K562 (cell line): ENCODE measurements around the gene TMEM208.

Source experiments
- CBX5 ChIP-seq: IDR thresholded peaks from 2 replicates; pipeline ENCODE4 v1.6.1; 2014; ENCODE audit warnings: low read depth, borderline replicate concordance
- FOXK1 ChIP-seq: sonication (generic); formaldehyde crosslinking; IDR thresholded peaks from 2 replicates; pipeline ENCODE4 v1.8.0; 2022; ENCODE audit warnings: missing genetic modification reagents, mild to moderate bottlenecking, borderline replicate concordance
- GABPA ChIP-seq: fragments of 200-800 bp; sonication (Bioruptor generic); conservative IDR thresholded peaks from 2 replicates; pipeline ENCODE4 v1.6.1; 2016; ENCODE audit warnings: low read depth, missing genetic modification characterization, missing compliant biosample characterization
- HNRNPUL1 ChIP-seq: fragments of 200-400 bp; formaldehyde crosslinking; IDR thresholded peaks from 2 replicates; pipeline ENCODE4 v1.6.1; 2017; ENCODE audit warnings: low read length
- IRF2 ChIP-seq: sonication (generic); formaldehyde crosslinking; IDR thresholded peaks from 2 replicates; pipeline ENCODE4 v1.8.1; 2022; ENCODE audit warnings: mild to moderate bottlenecking, missing genetic modification reagents
- POLR2A ChIP-seq: fragments of 450-650 bp; conservative IDR thresholded peaks from 2 replicates; pipeline ENCODE4 v1.6.1; 2016
- RAD21 ChIP-seq, 2 experiments: fragments of 250-450 bp in 1 of 2; fragments of 450-650 bp in 1 of 2; sonication (Bioruptor Pico) in 1 of 2; formaldehyde crosslinking in 1 of 2; IDR thresholded peaks in 1 of 2; conservative IDR thresholded peaks in 1 of 2; 2 replicates each; pipeline versions ENCODE4 v1.4.0 to v1.8.0; 2020 to 2022; ENCODE audit warnings: mild to moderate bottlenecking in 2 of 2, moderate library complexity in 1 of 2
- TBP ChIP-seq: optimal IDR thresholded peaks from 2 replicates; pipeline ENCODE3; 2011; ENCODE audit warnings: low read depth, low read length, improper control_type of control experiment
- ZNF263 ChIP-seq: sonication (generic); formaldehyde crosslinking; IDR thresholded peaks from 2 replicates; pipeline ENCODE4 v1.8.0; 2022; ENCODE audit warnings: mild to moderate bottlenecking, missing genetic modification reagents, borderline replicate concordance
- ZNF586 ChIP-seq: fragments of 450-650 bp; formaldehyde crosslinking; conservative IDR thresholded peaks from 2 replicates; pipeline ENCODE4 v1.4.0; 2020; ENCODE audit warnings: mild to moderate bottlenecking, moderate library complexity
- TF ChIP-seq, protein P1 (sequence below): fragments of 250-450 bp; sonication (Bioruptor Pico); IDR thresholded peaks from 2 replicates; pipeline ENCODE4 v1.8.0; 2021; ENCODE audit warnings: moderate library complexity, mild to moderate bottlenecking, inconsistent platforms
- TF ChIP-seq, protein P2 (sequence below), 3 experiments: IDR thresholded peaks in 2 of 3; conservative IDR thresholded peaks in 1 of 3; 2 replicates each; pipeline ENCODE4 v1.5.1; 2011 to 2012; ENCODE audit warnings: low read length in 3 of 3, mild to moderate bottlenecking in 3 of 3, control low read depth in 2 of 3, improper control_type of control experiment in 1 of 3, inconsistent platforms in 1 of 3, low read depth in 1 of 3, mixed read lengths in 1 of 3, moderate library complexity in 1 of 3; ENCODE audit not compliant: insufficient read depth in 2 of 3
- TF ChIP-seq, protein P3 (sequence below): IDR thresholded peaks from 3 replicates; pipeline ENCODE4 v1.6.1; 2011; ENCODE audit warnings: borderline replicate concordance, mild to moderate bottlenecking, moderate library complexity; ENCODE audit not compliant: insufficient read length; ENCODE audit errors: extremely low read depth

DNA sequence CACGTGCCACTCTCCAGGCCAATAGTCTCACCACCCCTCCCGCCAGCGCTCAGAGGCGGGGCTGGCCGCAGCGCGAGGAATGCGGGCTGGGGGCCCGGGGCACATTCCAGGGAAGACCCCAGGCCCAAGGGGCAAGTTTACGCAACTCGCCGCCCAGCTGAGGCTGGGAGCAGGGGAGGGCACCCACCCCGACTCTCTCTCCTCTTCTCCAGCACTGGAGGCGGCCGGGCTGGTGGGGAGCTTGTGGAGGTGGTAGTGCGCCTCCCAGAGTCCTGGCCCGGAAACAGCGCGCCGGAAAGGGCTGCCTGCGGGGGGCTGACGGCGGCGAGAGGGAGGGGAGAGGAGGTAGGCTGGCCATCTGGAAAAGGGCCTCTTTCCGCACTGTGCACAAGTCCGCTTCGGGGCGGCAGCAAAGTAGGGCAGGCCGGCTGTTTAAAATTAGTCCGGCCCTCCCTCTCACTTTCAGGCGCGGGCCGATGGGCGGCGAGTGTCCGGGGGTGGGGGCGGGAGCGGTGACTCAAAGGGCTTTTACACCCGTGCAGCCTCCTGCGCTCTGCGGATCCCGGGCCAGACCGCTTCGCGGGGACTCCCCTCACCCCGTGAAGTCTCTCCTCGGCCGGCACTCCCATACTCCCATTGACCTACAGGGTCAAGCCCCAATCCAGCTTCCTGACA, 19.3 kb downstream of the TMEM208 start:
- TF ChIP-seq, protein P1, sequence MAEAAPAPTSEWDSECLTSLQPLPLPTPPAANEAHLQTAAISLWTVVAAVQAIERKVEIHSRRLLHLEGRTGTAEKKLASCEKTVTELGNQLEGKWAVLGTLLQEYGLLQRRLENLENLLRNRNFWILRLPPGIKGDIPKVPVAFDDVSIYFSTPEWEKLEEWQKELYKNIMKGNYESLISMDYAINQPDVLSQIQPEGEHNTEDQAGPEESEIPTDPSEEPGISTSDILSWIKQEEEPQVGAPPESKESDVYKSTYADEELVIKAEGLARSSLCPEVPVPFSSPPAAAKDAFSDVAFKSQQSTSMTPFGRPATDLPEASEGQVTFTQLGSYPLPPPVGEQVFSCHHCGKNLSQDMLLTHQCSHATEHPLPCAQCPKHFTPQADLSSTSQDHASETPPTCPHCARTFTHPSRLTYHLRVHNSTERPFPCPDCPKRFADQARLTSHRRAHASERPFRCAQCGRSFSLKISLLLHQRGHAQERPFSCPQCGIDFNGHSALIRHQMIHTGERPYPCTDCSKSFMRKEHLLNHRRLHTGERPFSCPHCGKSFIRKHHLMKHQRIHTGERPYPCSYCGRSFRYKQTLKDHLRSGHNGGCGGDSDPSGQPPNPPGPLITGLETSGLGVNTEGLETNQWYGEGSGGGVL (CRISPR knock-in tag), result no peak
- TF ChIP-seq CBX5, result no peak
- peak; percentile 52 to 58 for TF ChIP-seq RAD21 (CRISPR knock-in tag; conservative IDR thresholded peaks at IDR 0.05 in 1 of 2, IDR thresholded peaks at IDR 0.05 in 1 of 2)
- TF ChIP-seq TBP, result peak; percentile 46
- 0 out of 2 replicates have a peak, but pooled peaks have one; percentile 52 for TF ChIP-seq ZNF263 (CRISPR knock-in tag)
- TF ChIP-seq POLR2A, result peak; percentile 72
- TF ChIP-seq FOXK1 (CRISPR knock-in tag), result 0 out of 2 replicates have a peak, but pooled peaks have one; percentile 44
- TF ChIP-seq, protein P2, sequence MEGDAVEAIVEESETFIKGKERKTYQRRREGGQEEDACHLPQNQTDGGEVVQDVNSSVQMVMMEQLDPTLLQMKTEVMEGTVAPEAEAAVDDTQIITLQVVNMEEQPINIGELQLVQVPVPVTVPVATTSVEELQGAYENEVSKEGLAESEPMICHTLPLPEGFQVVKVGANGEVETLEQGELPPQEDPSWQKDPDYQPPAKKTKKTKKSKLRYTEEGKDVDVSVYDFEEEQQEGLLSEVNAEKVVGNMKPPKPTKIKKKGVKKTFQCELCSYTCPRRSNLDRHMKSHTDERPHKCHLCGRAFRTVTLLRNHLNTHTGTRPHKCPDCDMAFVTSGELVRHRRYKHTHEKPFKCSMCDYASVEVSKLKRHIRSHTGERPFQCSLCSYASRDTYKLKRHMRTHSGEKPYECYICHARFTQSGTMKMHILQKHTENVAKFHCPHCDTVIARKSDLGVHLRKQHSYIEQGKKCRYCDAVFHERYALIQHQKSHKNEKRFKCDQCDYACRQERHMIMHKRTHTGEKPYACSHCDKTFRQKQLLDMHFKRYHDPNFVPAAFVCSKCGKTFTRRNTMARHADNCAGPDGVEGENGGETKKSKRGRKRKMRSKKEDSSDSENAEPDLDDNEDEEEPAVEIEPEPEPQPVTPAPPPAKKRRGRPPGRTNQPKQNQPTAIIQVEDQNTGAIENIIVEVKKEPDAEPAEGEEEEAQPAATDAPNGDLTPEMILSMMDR (IDR thresholded peaks at IDR 0.05 in 2 of 3, conservative IDR thresholded peaks at IDR 0.05 in 1 of 3; ENCODE audit: insufficient read depth in 2 of 3, low read depth in 1 of 3, low read length in 3 of 3), result peak; percentile 63 to 80 (median 75)
- TF ChIP-seq, protein P3, sequence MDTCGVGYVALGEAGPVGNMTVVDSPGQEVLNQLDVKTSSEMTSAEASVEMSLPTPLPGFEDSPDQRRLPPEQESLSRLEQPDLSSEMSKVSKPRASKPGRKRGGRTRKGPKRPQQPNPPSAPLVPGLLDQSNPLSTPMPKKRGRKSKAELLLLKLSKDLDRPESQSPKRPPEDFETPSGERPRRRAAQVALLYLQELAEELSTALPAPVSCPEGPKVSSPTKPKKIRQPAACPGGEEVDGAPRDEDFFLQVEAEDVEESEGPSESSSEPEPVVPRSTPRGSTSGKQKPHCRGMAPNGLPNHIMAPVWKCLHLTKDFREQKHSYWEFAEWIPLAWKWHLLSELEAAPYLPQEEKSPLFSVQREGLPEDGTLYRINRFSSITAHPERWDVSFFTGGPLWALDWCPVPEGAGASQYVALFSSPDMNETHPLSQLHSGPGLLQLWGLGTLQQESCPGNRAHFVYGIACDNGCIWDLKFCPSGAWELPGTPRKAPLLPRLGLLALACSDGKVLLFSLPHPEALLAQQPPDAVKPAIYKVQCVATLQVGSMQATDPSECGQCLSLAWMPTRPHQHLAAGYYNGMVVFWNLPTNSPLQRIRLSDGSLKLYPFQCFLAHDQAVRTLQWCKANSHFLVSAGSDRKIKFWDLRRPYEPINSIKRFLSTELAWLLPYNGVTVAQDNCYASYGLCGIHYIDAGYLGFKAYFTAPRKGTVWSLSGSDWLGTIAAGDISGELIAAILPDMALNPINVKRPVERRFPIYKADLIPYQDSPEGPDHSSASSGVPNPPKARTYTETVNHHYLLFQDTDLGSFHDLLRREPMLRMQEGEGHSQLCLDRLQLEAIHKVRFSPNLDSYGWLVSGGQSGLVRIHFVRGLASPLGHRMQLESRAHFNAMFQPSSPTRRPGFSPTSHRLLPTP, result no peak
- no peak for TF ChIP-seq ZNF586 (CRISPR knock-in tag)
- TF ChIP-seq IRF2 (CRISPR knock-in tag), result no peak
- peak; percentile 82 for TF ChIP-seq GABPA (tag)
- TF ChIP-seq HNRNPUL1, result no peak
